HL-60 (cell line): Measurements from ENCODE around the gene RASAL1.

Source experiments
- CTCF ChIP-seq: IDR thresholded peaks from one replicate; pipeline ENCODE4 v1.5.1; 2011; ENCODE audit warnings: low read length, control low read depth, inconsistent platforms; ENCODE audit not compliant: insufficient read depth
- POLR2AphosphoS5 ChIP-seq: IDR thresholded peaks from 2 replicates; pipeline ENCODE4 v1.6.1; 2012; ENCODE audit warnings: low read depth
- REST ChIP-seq: IDR thresholded peaks from 2 replicates; pipeline ENCODE4 v1.6.1; 2012; ENCODE audit warnings: low read depth; ENCODE audit not compliant: insufficient replicate concordance
- SPI1 ChIP-seq: IDR thresholded peaks from 2 replicates; pipeline ENCODE4 v1.6.1; 2012; ENCODE audit warnings: low read depth, mild to moderate bottlenecking, borderline replicate concordance

GRCh38 chr12:113108308-113108707 is 27.3 kb downstream of the RASAL1 start:
- TF ChIP-seq CTCF, result no peak
- no peak for TF ChIP-seq POLR2AphosphoS5
- TF ChIP-seq REST, result no peak
- TF ChIP-seq SPI1, result no peak
